Subcutaneous adipose tissue (tissue), 4 donors: ENCODE results near the gene RBM19. TPM values are rescaled to one million over a fixed set of nuclear protein-coding genes. Genes with fewer than 3 reads are reported as not detected.

Experiments used
- total RNA-seq, 4 donors: library from RNA; depleted of rRNA; stranded (reverse); fragments of >200 nt; gene quantifications; one replicate each; pipeline ENCODE4 v1.1.0, GENCODE V29; 2016
- TF ChIP-seq, protein P1 (sequence below): fragments of 450-650 bp; IDR thresholded peaks from one replicate; pipeline ENCODE4 v1.5.1; 2016; ENCODE audit warnings: low read depth, mild to moderate bottlenecking, control low read depth, antibody characterized with exemption, moderate library complexity

The RBM19 gene
- total RNA-seq, 4 donors from 2014 or later: 19.2 to 54.4 (median 32.1) TPM

DNA sequence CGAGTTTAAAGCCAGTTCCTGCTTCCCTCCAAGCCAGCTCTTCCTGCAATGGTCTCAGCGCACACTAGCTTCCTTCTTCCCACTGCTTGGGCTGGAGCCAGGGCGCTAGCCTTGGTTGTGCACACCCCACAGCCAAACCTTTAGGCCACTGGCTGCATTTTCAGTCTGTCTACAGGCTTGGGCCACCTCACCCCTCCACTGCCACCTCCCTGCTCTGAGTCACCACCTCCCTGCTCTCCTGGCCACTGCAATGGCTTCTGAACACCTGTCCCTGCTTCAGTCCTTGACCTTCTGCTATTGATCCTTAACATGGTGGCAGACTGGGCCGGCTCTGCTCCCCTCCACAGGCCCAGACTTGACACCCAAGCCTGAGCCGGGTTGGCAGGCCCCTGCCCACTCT lies 151.1 kb downstream of the RBM19 start:
- TF ChIP-seq, protein P1, sequence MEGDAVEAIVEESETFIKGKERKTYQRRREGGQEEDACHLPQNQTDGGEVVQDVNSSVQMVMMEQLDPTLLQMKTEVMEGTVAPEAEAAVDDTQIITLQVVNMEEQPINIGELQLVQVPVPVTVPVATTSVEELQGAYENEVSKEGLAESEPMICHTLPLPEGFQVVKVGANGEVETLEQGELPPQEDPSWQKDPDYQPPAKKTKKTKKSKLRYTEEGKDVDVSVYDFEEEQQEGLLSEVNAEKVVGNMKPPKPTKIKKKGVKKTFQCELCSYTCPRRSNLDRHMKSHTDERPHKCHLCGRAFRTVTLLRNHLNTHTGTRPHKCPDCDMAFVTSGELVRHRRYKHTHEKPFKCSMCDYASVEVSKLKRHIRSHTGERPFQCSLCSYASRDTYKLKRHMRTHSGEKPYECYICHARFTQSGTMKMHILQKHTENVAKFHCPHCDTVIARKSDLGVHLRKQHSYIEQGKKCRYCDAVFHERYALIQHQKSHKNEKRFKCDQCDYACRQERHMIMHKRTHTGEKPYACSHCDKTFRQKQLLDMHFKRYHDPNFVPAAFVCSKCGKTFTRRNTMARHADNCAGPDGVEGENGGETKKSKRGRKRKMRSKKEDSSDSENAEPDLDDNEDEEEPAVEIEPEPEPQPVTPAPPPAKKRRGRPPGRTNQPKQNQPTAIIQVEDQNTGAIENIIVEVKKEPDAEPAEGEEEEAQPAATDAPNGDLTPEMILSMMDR: no peak

DNA sequence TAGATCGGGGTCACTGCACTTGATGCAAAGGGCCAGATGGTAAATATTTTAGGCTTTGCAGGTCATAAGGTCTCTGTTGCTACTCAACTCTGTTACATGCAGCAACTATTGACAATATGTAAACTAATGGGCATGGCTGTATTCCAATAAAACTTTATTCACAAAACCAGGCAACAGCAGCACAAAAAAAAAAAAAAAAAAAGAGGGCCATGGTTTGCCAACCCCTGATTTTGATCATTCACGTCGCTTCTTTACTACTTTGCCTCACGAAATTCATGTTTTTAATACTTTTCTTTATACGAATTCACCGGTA lies 152.9 kb downstream of the RBM19 start:
- TF ChIP-seq, protein P1: no peak

DNA sequence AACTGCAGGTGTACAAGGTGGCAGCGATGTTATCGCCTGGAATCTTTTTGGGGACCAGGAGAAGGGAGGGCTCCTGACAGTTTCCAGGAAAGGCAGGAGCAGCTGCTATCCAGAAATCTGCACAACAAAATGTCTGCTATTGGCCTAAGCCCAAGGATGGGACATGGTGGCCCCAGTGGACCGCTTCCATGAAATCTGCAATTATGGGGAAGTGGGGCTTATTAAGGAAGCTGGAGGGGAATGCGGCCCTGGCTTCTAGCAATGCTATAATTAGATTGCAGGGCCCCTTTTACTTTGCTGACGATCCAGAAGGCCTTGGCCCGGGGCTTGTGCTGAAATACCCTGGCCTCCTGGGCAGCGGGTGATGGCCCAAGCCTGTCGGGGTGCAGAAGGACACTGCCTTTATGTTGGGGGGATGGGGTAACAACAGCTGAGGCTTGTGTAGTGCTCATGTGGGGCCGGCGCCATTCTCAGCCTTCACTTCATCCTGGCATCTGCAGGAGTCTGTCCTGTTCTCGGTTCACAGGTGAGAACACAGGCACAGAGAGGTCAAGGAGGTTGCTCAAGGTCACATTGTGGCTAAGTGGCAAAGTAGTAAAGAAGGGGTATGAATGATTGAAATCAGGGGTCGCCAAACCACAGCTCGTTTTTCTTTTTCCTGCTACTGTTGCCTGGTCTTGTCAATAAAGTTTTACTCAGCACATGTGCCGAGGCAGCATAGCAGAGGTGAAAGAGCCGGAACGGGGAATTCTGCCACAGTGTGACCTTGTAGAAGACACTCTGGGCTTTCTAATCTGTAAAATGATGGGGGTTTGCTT lies 153.5 kb downstream of the RBM19 start:
- TF ChIP-seq, protein P1: no peak

DNA sequence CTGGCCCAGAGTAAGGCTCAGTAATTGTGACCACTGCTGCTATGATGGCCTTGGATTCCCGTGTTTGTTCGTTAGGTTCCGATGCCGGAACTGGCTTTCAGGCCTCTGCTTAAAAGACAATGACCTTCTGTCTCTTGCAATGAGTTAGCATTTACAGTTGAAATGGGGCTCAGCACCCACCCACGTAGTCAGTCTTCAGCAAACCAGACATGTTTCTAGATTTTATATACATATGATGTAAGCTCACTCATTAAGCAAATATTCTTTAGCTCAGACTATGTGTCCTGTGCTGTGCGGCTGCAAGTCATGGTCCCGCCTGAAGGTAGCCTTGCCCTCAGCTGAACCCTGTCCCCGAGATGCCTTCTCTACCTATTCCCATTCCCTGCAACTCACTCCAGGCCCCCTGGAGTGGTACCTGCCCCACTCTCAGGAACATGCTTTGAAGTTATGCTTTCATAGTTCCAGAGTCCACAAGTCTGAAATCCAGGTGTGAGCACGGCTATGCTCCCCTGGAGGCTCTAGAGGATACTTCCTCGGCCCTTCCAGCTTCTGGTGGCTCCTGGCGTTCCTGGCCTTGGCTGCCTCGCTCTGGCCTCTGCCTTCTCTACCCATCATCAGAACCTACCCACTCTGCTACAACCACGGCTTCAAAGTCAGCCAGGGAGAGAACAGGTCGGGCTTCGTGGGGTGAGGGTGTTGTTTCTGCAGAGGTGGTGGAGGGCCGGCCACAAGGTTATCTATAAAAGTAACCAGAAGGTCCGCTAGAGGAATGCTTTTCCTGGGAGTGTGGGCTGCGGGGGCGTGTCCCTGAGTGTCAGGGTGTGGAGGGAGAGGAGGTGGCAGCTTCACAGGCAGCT lies 157.8 kb downstream of the RBM19 start:
- TF ChIP-seq, protein P1: no peak

DNA sequence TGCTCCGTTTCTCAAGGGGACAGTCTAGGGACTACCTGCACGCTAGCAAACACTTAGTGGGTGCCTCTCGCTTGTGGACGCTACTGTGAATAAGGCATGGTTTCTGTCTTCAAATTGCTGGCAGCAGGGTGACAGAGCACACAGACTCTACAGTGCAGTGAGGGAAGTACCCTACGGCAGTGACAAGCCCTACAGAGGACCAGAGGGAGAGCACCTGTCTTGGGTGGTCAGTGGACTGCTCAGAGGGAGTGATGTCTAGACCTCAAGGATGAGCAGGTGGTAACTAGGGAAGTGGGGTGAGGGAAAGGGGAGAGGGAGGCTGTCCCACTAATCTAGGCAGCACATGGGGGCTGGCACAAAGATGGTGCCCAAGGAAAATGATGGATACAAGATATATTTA lies 160.5 kb downstream of the RBM19 start:
- TF ChIP-seq, protein P1: no peak

DNA sequence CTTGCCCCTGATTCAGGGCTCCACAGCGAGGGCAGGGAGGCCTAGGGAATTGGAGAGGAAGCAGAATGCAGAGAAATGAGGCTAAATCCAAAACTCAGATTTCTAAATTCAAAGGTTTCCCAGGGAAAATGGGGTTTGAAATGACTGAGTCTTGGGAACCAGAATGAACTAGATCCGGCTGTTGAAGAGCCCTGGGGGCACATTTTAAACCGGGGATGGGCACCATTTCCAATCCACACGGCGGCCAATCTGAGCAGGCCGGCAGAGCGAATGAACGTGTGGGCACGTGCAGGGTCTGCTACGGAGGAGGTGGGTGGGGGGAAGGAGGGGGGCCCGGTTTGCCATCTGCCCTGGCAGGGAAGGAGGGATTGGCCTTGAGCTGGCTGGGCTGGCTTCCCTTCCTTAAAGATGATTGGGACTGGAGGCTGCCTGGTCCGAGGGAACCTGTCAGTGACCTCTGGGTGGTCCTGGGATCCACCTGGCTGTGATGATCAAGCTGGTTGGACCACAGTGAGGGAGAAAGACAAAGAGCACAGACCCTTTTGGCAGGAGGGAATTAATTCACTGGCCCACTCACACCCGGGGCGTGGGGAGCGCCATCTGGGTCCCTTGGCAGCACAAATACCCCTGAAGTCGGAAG lies 161.0 kb downstream of the RBM19 start:
- TF ChIP-seq, protein P1: no peak

DNA sequence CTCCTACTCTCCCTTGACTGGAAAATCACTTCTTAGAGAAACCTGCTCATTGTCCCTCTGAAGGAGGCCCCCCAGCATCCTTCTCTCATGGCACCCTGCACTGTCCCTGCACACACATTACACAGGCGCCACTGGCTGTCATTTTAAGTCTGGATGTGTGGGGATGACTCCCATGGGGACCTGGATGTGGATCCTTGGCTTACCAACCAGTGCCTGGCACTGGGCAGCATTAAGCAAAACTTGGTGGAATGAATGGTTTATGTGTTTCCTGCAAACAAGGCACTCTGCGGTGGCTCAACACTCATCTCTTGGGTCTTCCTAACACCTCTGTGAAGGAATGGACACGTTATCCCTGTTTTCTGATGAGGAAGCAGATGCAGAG lies 162.4 kb downstream of the RBM19 start:
- TF ChIP-seq, protein P1: no peak
